Neuron (in vitro differentiated cells): ENCODE results near the gene LAMA5.

Experiments used
- H2AFZ ChIP-seq: one replicate; pipeline ENCODE4 v1.6.1; 2013; ENCODE audit warnings: low read depth, mild to moderate bottlenecking, inconsistent platforms, low read length, moderate library complexity
- H3K27me3 ChIP-seq: one replicate; pipeline ENCODE4 v1.6.1; 2013; ENCODE audit warnings: low read length; ENCODE audit not compliant: insufficient read depth
- H3K36me3 ChIP-seq: one replicate; pipeline ENCODE4 v1.6.1; 2013; ENCODE audit warnings: low read length; ENCODE audit not compliant: insufficient read depth
- H3K4me1 ChIP-seq: one replicate; pipeline ENCODE4 v1.6.1; 2013; ENCODE audit warnings: low read length; ENCODE audit not compliant: insufficient read depth
- H3K4me3 ChIP-seq: 2 replicates; pipeline ENCODE4 v1.5.1; 2013; ENCODE audit warnings: mild to moderate bottlenecking, low read length, moderate library complexity
- H3K9me3 ChIP-seq: one replicate; pipeline ENCODE4 v1.6.1; 2013; ENCODE audit warnings: low read length

Gene LAMA5

GRCh38 chr20:62344092-62344491 is 23.0 kb downstream of the LAMA5 start:
- no peaks in the 10 kb centered on the region for H3K27me3 ChIP-seq
- H3K9me3 ChIP-seq = peaks cover 9% of the 10 kb centered on the region
- H2AFZ ChIP-seq = no peak overlapping the region
- H3K36me3 ChIP-seq = peaks cover 33% of the 10 kb centered on the region
- no peaks in the 10 kb centered on the region for H3K4me1 ChIP-seq
- no peak overlapping the region for H3K4me3 ChIP-seq

GRCh38 chr20:62342910-62343309 is 24.2 kb downstream of the LAMA5 start:
- Histone ChIP-seq H3K36me3 (peaks cover 38% of the 10 kb centered on the region), H3K4me3 (no peak overlapping the region), H2AFZ (no peak overlapping the region), H3K4me1 (no peaks in the 10 kb centered on the region), H3K27me3 (no peaks in the 10 kb centered on the region), H3K9me3 (peaks cover 7% of the 10 kb centered on the region)

- Histone ChIP-seq H3K4me1 (no peaks in the 10 kb centered on the region), H3K4me3 (no peak overlapping the region), H2AFZ (no peak overlapping the region), H3K9me3 (peaks cover 2% of the 10 kb centered on the region), H3K36me3 (peaks cover 30% of the 10 kb centered on the region), H3K27me3 (no peaks in the 10 kb centered on the region)
Observed at GRCh38 chr20:62339647-62340062, 27.5 kb downstream of the LAMA5 start.

- Histone ChIP-seq H3K27me3 (no peaks in the 10 kb centered on the region), H3K36me3 (peaks cover 33% of the 10 kb centered on the region), H3K4me1 (no peaks in the 10 kb centered on the region), H3K9me3 (peaks cover 2% of the 10 kb centered on the region), H3K4me3 (no peak overlapping the region), H2AFZ (no peak overlapping the region)
Observed at GRCh38 chr20:62338294-62338620, 28.9 kb downstream of the LAMA5 start.

- H3K4me3 ChIP-seq = no peak overlapping the region
- peaks cover 38% of the 10 kb centered on the region for H3K36me3 ChIP-seq
- H3K9me3 ChIP-seq = peaks cover 2% of the 10 kb centered on the region
- no peak overlapping the region for H2AFZ ChIP-seq
- H3K4me1 ChIP-seq = no peaks in the 10 kb centered on the region
- no peaks in the 10 kb centered on the region for H3K27me3 ChIP-seq
Observed at GRCh38 chr20:62337558-62338293, 29.4 kb downstream of the LAMA5 start.

- Histone ChIP-seq H3K36me3 (peaks cover 45% of the 10 kb centered on the region), H3K4me3 (no peak overlapping the region), H3K9me3 (peaks cover 2% of the 10 kb centered on the region), H2AFZ (no peak overlapping the region), H3K27me3 (no peaks in the 10 kb centered on the region), H3K4me1 (no peaks in the 10 kb centered on the region)
Observed at GRCh38 chr20:62336775-62337557, 30.1 kb downstream of the LAMA5 start.

- Histone ChIP-seq H3K4me1 (no peaks in the 10 kb centered on the region), H2AFZ (no peak overlapping the region), H3K4me3 (no peak overlapping the region), H3K36me3 (peaks cover 50% of the 10 kb centered on the region), H3K27me3 (no peaks in the 10 kb centered on the region), H3K9me3 (peaks cover 2% of the 10 kb centered on the region)
Observed at GRCh38 chr20:62336329-62336728, 30.8 kb downstream of the LAMA5 start.

GRCh38 chr20:62335532-62335931 is 31.6 kb downstream of the LAMA5 start:
- H3K27me3 ChIP-seq = no peaks in the 10 kb centered on the region
- no peaks in the 10 kb centered on the region for H3K9me3 ChIP-seq
- H3K36me3 ChIP-seq = peaks cover 54% of the 10 kb centered on the region
- no peaks in the 10 kb centered on the region for H3K4me1 ChIP-seq
- H3K4me3 ChIP-seq = no peak overlapping the region
- no peak overlapping the region for H2AFZ ChIP-seq

- no peaks in the 10 kb centered on the region for H3K4me1 ChIP-seq
- H2AFZ ChIP-seq = no peak overlapping the region
- peaks cover 55% of the 10 kb centered on the region for H3K36me3 ChIP-seq
- H3K9me3 ChIP-seq = no peaks in the 10 kb centered on the region
- H3K4me3 ChIP-seq = no peak overlapping the region
- H3K27me3 ChIP-seq = no peaks in the 10 kb centered on the region
Observed at GRCh38 chr20:62334881-62335280, 32.2 kb downstream of the LAMA5 start.

- Histone ChIP-seq H2AFZ (no peak overlapping the region), H3K27me3 (no peaks in the 10 kb centered on the region), H3K4me3 (no peak overlapping the region), H3K4me1 (no peaks in the 10 kb centered on the region), H3K9me3 (no peaks in the 10 kb centered on the region), H3K36me3 (peaks cover 62% of the 10 kb centered on the region)
Observed at GRCh38 chr20:62333820-62334595, 33.1 kb downstream of the LAMA5 start.

- H2AFZ ChIP-seq = no peak overlapping the region
- no peak overlapping the region for H3K4me3 ChIP-seq
- H3K27me3 ChIP-seq = no peaks in the 10 kb centered on the region
- no peaks in the 10 kb centered on the region for H3K9me3 ChIP-seq
- H3K36me3 ChIP-seq = peaks cover 67% of the 10 kb centered on the region
- no peaks in the 10 kb centered on the region for H3K4me1 ChIP-seq
Observed at GRCh38 chr20:62332989-62333819, 33.9 kb downstream of the LAMA5 start.

- no peaks in the 10 kb centered on the region for H3K4me1 ChIP-seq
- peaks cover 67% of the 10 kb centered on the region for H3K36me3 ChIP-seq
- no peaks in the 10 kb centered on the region for H3K27me3 ChIP-seq
- no peak overlapping the region for H3K4me3 ChIP-seq
- no peak overlapping the region for H2AFZ ChIP-seq
- H3K9me3 ChIP-seq = no peaks in the 10 kb centered on the region
Observed at GRCh38 chr20:62332421-62332820, 34.7 kb downstream of the LAMA5 start.
